SH-SY5Y (cell line): ENCODE data around the gene NFS1.

Source experiments
- GATA2 ChIP-seq: IDR thresholded peaks from 2 replicates; pipeline ENCODE4 v1.6.1; 2011; ENCODE audit warnings: mild to moderate bottlenecking, low read depth, low read length
- GATA3 ChIP-seq: IDR thresholded peaks from 2 replicates; pipeline ENCODE4 v1.6.1; 2011; ENCODE audit warnings: low read depth, mild to moderate bottlenecking, low read length, moderate library complexity

GRCh38 chr20:35695978-35696377, 3.2 kb downstream of the NFS1 start:
- TF ChIP-seq GATA2 (no peak), GATA3 (no peak)
